Fibroblast of upper back skin (primary cell): ENCODE measurements around the gene PUSL1.

Source experiments
- DNase-seq: peaks from one replicate; pipeline ENCODE4 v3.0.0-alpha.2; 2013

Gene PUSL1

GRCh38 chr1:1326075-1326605 lies 17.7 kb downstream of the PUSL1 start:
- DNase-seq = no peak

DNA sequence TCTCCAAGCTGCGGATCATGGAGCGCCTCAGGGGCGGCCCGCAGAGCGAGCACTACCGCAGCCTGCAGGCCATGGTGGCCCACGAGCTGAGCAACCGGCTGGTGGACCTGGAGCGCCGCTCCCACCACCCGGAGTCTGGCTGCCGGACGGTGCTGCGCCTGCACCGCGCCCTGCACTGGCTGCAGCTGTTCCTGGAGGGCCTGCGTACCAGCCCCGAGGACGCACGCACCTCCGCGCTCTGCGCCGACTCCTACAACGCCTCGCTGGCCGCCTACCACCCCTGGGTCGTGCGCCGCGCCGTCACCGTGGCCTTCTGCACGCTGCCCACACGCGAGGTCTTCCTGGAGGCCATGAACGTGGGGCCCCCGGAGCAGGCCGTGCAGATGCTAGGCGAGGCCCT lies 18.9 kb downstream of the PUSL1 start:
- no peak for DNase-seq

GRCh38 chr1:1328254-1328653 lies 19.9 kb downstream of the PUSL1 start:
- DNase-seq = no peak

DNA sequence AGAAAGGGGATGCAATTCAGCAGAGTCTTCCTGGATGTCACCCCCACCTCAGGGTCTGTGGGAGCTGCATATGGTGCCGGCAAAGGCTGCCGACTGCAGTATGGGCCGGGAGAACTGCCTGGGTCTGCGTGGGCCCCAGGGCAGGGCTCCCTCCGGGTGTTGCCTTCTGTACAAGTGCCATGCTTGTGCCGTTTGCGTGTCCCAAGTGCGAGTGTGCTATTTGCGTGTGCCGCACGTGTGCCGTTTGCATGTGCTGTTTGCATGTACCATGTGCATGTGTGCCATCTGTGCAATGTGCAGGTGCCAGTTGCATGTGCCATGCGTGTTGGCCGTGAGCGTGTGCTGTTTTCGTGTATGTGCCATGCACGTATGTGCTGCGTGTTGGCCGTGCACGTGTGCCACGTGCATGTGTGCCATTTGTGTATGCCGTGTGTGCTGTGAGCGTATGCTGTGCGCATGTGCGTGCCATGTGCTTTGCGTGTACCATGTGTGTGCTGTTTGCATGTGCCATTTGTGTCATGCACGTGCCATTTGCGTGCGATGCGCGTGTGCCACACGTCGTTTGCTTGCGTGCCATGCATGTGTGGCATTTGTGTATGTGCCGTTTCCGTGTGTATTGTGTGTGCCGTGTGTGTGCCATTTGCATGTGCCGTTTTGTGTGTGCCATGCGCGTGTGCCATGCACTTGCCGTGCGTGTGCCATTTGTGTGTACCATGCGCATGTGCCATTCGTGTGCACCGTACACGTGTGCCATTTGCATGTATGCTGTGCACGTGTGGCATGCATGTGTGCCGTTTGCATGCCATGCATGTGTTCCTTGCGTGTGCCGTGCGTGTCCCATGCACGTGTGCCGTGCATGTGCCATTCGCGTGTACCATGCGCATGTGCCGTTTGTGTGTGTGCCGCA lies 21.2 kb downstream of the PUSL1 start:
- DNase-seq = no peak

DNA sequence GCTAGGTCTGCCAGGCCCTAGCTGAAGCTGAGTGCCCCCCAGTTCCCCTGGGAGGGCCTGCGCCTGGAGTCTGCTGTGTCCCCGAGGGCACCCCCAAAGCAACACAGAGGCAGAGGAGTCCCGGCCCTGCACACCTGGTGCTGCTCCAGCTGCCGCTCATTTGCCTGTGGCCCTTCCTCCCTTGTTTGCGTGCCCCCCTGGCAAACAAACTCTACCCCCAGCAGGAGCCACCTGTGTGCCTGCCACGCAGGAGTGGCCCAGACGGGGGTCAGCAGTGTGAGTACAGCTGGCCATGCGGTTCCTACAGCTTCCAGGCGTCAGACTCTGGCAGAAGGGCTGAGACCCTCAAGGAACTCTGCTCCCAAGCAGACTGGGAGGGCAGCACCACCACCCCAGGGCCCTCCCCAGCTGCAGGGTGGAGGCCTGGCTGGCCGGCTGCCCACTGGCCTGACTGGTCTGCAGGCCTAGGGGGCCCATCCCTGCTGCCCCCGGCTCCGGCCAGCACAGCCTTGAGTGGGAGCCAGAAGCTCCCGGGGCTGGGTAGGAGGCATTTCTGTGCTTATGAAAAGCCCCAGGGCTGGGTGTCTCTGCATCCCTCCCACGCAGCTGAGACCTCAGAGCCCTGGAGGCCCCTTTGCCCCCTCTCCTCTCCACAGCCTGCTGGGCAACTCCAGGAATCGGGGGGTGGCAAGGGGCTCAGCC lies 22.1 kb downstream of the PUSL1 start:
- no peak for DNase-seq

GRCh38 chr1:1331068-1331965 lies 22.9 kb downstream of the PUSL1 start, which contains the start of gene TAS1R3:
TSS of gene TAS1R3 (plus strand) at chr1:1331280. CDS start at chr1:1331346, 66 bp downstream.
- DNase-seq = no peak

- DNase-seq = no peak
Measured at GRCh38 chr1:1332031-1332755, 23.8 kb downstream of the PUSL1 start.

DNA sequence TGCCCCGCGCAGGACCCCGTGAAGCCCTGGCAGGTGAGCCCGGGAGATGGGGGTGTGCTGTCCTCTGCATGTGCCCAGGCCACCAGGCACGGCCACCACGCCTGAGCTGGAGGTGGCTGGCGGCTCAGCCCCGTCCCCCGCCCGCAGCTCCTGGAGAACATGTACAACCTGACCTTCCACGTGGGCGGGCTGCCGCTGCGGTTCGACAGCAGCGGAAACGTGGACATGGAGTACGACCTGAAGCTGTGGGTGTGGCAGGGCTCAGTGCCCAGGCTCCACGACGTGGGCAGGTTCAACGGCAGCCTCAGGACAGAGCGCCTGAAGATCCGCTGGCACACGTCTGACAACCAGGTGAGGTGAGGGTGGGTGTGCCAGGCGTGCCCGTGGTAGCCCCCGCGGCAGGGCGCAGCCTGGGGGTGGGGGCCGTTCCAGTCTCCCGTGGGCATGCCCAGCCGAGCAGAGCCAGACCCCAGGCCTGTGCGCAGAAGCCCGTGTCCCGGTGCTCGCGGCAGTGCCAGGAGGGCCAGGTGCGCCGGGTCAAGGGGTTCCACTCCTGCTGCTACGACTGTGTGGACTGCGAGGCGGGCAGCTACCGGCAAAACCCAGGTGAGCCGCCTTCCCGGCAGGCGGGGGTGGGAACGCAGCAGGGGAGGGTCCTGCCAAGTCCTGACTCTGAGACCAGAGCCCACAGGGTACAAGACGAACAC lies 24.5 kb downstream of the PUSL1 start:
- DNase-seq = no peak

DNA sequence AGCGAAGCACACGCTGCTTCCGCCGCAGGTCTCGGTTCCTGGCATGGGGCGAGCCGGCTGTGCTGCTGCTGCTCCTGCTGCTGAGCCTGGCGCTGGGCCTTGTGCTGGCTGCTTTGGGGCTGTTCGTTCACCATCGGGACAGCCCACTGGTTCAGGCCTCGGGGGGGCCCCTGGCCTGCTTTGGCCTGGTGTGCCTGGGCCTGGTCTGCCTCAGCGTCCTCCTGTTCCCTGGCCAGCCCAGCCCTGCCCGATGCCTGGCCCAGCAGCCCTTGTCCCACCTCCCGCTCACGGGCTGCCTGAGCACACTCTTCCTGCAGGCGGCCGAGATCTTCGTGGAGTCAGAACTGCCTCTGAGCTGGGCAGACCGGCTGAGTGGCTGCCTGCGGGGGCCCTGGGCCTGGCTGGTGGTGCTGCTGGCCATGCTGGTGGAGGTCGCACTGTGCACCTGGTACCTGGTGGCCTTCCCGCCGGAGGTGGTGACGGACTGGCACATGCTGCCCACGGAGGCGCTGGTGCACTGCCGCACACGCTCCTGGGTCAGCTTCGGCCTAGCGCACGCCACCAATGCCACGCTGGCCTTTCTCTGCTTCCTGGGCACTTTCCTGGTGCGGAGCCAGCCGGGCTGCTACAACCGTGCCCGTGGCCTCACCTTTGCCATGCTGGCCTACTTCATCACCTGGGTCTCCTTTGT lies 25.3 kb downstream of the PUSL1 start:
- no peak for DNase-seq

DNA sequence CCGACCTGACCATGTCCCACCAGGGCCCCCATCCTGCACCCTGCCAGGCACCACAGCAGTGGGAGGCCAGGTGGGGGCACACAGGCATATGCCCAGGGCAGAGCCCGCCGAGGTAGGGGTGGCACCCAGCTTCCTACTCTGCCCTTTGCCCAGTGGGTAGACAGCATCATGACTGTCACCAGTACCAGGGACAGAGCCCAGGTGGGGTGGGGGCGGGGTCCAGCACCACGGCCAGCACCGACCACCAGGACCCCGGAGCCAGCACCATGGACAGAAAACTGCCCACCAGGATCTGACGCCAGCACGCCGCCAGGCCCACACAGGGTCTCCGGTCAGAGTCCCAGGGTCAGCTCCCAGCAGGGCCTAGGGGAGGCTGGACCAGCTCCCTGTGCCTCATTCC lies 26.4 kb downstream of the PUSL1 start:
- DNase-seq = no peak

GRCh38 chr1:1335283-1335682 lies 26.9 kb downstream of the PUSL1 start:
- DNase-seq = no peak

DNA sequence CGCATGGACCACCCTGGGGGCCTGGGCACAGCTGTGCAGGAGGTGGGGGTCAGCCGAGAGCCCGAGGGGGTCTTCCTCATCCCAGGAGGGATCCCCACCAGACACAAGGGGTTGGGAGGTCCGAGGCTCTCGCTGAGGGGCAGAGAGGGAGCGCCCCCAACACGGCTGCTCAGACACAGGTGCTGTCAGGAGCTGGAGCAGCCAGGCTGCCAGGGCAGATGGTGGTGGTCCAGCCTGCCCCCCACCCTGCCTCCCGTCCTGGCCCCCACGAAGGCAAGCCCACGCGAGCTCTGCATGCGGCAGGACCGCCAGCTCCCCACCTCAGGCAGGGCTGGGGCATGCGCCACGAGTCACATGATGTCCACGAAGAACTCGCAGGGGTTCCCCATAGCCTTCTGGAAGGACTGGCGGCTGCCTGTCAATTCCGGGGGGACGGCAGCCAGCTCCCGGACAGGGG lies 27.4 kb downstream of the PUSL1 start:
- no peak for DNase-seq

- DNase-seq = no peak
Measured at GRCh38 chr1:1336446-1336845, 28.0 kb downstream of the PUSL1 start.

- no peak for DNase-seq
Measured at GRCh38 chr1:1336931-1337792, 28.8 kb downstream of the PUSL1 start.

GRCh38 chr1:1337793-1338147 lies 29.4 kb downstream of the PUSL1 start:
- no peak for DNase-seq

DNA sequence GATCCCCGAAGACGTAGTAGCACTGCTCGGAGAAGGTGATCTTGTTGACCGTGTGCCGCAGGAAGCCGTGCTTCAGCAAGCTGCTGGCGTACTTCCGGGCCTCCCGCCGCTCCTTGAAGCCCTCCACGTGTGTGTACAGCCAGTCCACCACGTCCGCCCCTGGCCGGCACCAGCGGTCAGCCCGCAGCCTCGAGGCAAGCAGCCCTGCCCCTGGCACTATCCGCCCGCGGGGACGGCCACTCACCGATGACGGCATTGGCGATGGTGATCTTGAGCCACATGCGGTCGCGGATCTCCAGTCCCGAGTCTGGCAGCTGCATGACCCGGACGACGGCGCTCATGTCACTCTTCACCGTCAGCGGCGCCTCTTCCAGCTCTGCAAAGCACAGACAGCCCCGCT lies 29.9 kb downstream of the PUSL1 start:
- DNase-seq = no peak

DNA sequence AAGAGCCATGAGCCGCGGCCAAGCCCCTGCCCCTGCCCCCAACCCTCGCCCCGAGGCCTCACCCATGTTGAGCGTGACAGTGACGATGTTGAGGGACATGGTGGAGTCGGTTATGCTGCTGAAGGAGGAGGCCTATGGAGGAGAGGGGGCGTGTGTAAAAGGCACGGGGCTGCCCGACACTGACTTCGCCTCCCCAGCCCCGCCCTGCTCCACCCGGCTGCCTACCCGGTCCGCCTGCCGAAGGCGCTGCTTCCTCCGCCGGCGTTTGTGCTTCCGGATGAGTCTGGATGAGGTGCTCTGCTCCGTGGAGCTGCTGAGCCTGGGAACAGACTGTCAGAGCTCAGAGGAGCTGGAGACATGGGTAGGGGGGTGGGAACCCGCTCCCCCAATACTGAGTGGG lies 31.8 kb downstream of the PUSL1 start:
- DNase-seq = no peak

- DNase-seq = no peak
Measured at GRCh38 chr1:1340791-1341548, 32.6 kb downstream of the PUSL1 start.

DNA sequence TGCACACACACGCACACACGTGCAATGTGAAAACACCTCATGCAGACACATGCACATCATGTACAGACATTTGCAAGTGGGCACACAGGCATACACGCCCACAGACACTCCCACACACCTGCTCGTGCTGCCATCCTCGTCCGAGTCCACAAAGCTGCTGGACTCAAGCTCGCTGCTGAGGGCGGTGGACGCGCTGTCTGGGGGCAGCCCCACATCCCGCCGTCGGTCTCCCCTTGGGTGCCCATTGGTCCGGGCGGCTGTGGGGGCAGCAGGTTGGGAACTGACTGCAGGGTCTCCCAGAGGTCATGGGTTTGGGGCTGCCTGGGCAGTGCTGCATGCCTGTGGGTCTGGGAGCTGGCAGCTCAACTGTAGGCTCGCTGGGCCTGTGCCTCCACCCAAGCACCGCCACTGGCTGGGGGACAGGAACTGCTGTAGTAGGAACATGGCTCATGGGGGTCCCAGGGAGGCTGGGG lies 33.2 kb downstream of the PUSL1 start:
- DNase-seq = no peak
